Measurements from ENCODE around the gene GRID2. TPM values are rescaled to one million over a fixed set of nuclear protein-coding genes. Genes with fewer than 3 reads are reported as not detected.

Gene GRID2
- total and polyA plus RNA-seq, 2 of the 4 experiments (the other 2 are of a cell fraction) = under 0.01 TPM; not detected in 1

GRCh38 chr4:92257931-92258857 lies 45.6 kb upstream of the GRID2 start:
- no peak overlapping the region for H2AFZ ChIP-seq (replicated peaks; ENCODE audit: low read length, poor library complexity)
- no peak overlapping the region for H4K5ac ChIP-seq (ENCODE audit: low read depth, low read length)
- H3K4me3 ChIP-seq (ENCODE audit: insufficient read depth, low read depth, low read length) = no peak overlapping the region
- WGBS, 2 experiments (ENCODE audit: extremely low coverage in 2 of 2, insufficient read length in 1 of 2) = no CpG with 5 or more reads among the region's 1 CpG
- H3K9me1 ChIP-seq (ENCODE audit: insufficient read depth, low read length) = no peaks in the 10 kb centered on the region
- H3K27ac ChIP-seq (ENCODE audit: insufficient read depth, low read length) = no peak overlapping the region
- no peak overlapping the region for H4K8ac ChIP-seq (ENCODE audit: low read depth in 2 of 2, low read length in 2 of 2)
- H3K56ac ChIP-seq (ENCODE audit: extremely low read depth, insufficient read depth, low read length) = no peak overlapping the region
- ChIA-PET POLR2A (ENCODE audit: unreplicated experiment) (no interaction called here), CTCF (no interaction called here)
- BruUV-seq (replicated peaks) = no TSS peak
- in situ Hi-C loops (cut with MboI; ENCODE audit: low sequenced_read_pairs) (no loop called here), dilution Hi-C loops (cut with HindIII; ENCODE audit: low sequenced_read_pairs, unreplicated experiment) (no loop called here), intact Hi-C loops (cut with micrococcal nuclease) (no loop called here)
- H3K23ac ChIP-seq (ENCODE audit: low read depth, low read length) = no peak overlapping the region
- H2BK5ac ChIP-seq (ENCODE audit: low read depth, low read length, poor library complexity, severe bottlenecking) = no peak overlapping the region
- H4K91ac ChIP-seq (ENCODE audit: insufficient read depth, low read depth, low read length) = no peak overlapping the region
- no peak for ATAC-seq (ENCODE audit: low read depth)
- no peak for DNase-seq
- H2BK20ac ChIP-seq (ENCODE audit: low read depth, low read length) = no peak overlapping the region
- H3K4me2 ChIP-seq (ENCODE audit: low read depth, low read length) = no peak overlapping the region
- no peaks in the 10 kb centered on the region for H3K36me3 ChIP-seq (ENCODE audit: control insufficient read depth, insufficient read depth, low read length)
- no peaks in the 10 kb centered on the region for H4K20me1 ChIP-seq (ENCODE audit: insufficient read depth, low read length)
- no peaks in the 10 kb centered on the region for H3K4me1 ChIP-seq (ENCODE audit: control insufficient read depth, insufficient read depth, low read length)
- H3K9ac ChIP-seq (ENCODE audit: low read depth, low read length) = no peak overlapping the region
- peaks cover 2% of the 10 kb centered on the region; the same call in 1 of the 2 replicates for H3K9me3 ChIP-seq (ENCODE audit: control insufficient read depth, insufficient read depth, low read length)
- no peaks in the 10 kb centered on the region for H3K79me1 ChIP-seq (ENCODE audit: low read depth in 1 of 2, low read length in 2 of 2)
- no peak overlapping the region for H3K18ac ChIP-seq (ENCODE audit: low read depth, low read length)
- H3K14ac ChIP-seq (replicated peaks; ENCODE audit: low read depth, low read length) = no peak overlapping the region
- H2BK120ac ChIP-seq (ENCODE audit: low read depth, low read length) = no peak overlapping the region
- H2AK5ac ChIP-seq (ENCODE audit: low read depth, low read length) = no peak overlapping the region
- H2AK9ac ChIP-seq (replicated peaks; ENCODE audit: low read depth, low read length, poor library complexity) = no peak overlapping the region
- H3K27me3 ChIP-seq (ENCODE audit: control insufficient read depth, insufficient read depth, low read length) = no peaks in the 10 kb centered on the region; the same call in 1 of the 2 replicates
- no peak overlapping the region for H2BK15ac ChIP-seq (ENCODE audit: low read depth, low read length)
- TF ChIP-seq MAFK (IDR thresholded peaks at IDR 0.05; ENCODE audit: low read depth, low read length) = no peak
- no peak for TF ChIP-seq ELK1 (IDR thresholded peaks at IDR 0.05; ENCODE audit: borderline replicate concordance, low read depth, low read length)
- TF ChIP-seq RFX5 (IDR thresholded peaks at IDR 0.05; ENCODE audit: low read depth, low read length) = no peak
- TF ChIP-seq RCOR1 (IDR thresholded peaks at IDR 0.05; ENCODE audit: insufficient replicate concordance, low read length) = no peak
- TF ChIP-seq RAD21 (IDR thresholded peaks at IDR 0.05; ENCODE audit: low read length) = no peak
- no peak for TF ChIP-seq SMC3 (IDR thresholded peaks at IDR 0.05; ENCODE audit: low read depth, low read length)
- TF ChIP-seq BHLHE40 (IDR thresholded peaks at IDR 0.05; ENCODE audit: low read depth, low read length) = no peak
- TF ChIP-seq USF2 (IDR thresholded peaks at IDR 0.05; ENCODE audit: low read depth, low read length) = no peak
- no peak for TF ChIP-seq FOS (IDR thresholded peaks at IDR 0.05; ENCODE audit: low read depth, low read length)
- TF ChIP-seq, protein P1, sequence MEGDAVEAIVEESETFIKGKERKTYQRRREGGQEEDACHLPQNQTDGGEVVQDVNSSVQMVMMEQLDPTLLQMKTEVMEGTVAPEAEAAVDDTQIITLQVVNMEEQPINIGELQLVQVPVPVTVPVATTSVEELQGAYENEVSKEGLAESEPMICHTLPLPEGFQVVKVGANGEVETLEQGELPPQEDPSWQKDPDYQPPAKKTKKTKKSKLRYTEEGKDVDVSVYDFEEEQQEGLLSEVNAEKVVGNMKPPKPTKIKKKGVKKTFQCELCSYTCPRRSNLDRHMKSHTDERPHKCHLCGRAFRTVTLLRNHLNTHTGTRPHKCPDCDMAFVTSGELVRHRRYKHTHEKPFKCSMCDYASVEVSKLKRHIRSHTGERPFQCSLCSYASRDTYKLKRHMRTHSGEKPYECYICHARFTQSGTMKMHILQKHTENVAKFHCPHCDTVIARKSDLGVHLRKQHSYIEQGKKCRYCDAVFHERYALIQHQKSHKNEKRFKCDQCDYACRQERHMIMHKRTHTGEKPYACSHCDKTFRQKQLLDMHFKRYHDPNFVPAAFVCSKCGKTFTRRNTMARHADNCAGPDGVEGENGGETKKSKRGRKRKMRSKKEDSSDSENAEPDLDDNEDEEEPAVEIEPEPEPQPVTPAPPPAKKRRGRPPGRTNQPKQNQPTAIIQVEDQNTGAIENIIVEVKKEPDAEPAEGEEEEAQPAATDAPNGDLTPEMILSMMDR (conservative IDR thresholded peaks at IDR 0.05; ENCODE audit: low read depth, low read length) = no peak
- no peak for TF ChIP-seq MXI1 (IDR thresholded peaks at IDR 0.05; ENCODE audit: borderline replicate concordance, low read depth, low read length)
- no peak overlapping the region for H3K4ac ChIP-seq (ENCODE audit: low read depth, low read length)
